Endothelial cell of umbilical vein (primary cell): ENCODE results near the gene ENC1.

Experiments used
- CTCF ChIP-seq, 2 donors: IDR thresholded peaks; 1 replicate in 1 of 2; 2 replicates in 1 of 2; pipeline ENCODE4 v1.5.1; 2011; ENCODE audit warnings: low read length in 2 of 2, mild to moderate bottlenecking in 2 of 2, moderate library complexity in 2 of 2, control low read depth in 1 of 2, inconsistent platforms in 1 of 2, low read depth in 1 of 2; ENCODE audit not compliant: insufficient read depth in 1 of 2; ENCODE audit errors: extremely low read depth in 1 of 2
- POLR2AphosphoS5 ChIP-seq: IDR thresholded peaks from 2 replicates; pipeline ENCODE4 v1.6.1; 2012; ENCODE audit warnings: low read depth, mild to moderate bottlenecking, control low read depth, low read length, moderate library complexity; ENCODE audit not compliant: insufficient read depth

GRCh38 chr5:74622122-74622521 lies 18.4 kb downstream of the ENC1 start:
- TF ChIP-seq POLR2AphosphoS5 (no peak), CTCF (IDR thresholded peaks at IDR 0.05; ENCODE audit: extremely low read depth in 1 of 2, insufficient read depth in 1 of 2, low read depth in 1 of 2, low read length in 2 of 2) (no peak)
